HepG2 (cell line): ENCODE results near the gene ATP9B. TPM values are rescaled to one million over a fixed set of nuclear protein-coding genes. Genes with fewer than 3 reads are reported as not detected.

Experiments used
- ATAC-seq: fragments of 200-7000 bp; cut with Tn5 transposase; 3 replicates; pipeline ENCODE4 v1.9.1; 2020; ENCODE audit warnings: mild to moderate bottlenecking, moderate library complexity
- BruUV-seq: library from RNA; stranded (reverse); fragments of 400-500 nt; replicated peaks from 2 replicates; lab custom pipeline; 2021; lab: Mats Ljungman, UMichigan
- CTCF ChIA-PET: fragments of 300-600 bp; formaldehyde crosslinking; extraction: SDS; loops from one replicate; lab custom pipeline; 2021; ENCODE audit warnings: low total read pairs, inconsistent platforms, low intra/inter-chr PET ratio; lab: Yijun Ruan, JAX
- POLR2A ChIA-PET: fragments of 350-600 bp; sonication (Branson Sonifier 250); formaldehyde crosslinking; loops from one replicate; lab custom pipeline; 2020; ENCODE audit warnings: antibody characterized with exemption, inconsistent platforms; lab: Yijun Ruan, JAX
- DNase-seq: peaks from one replicate; pipeline ENCODE4 v3.0.0-alpha.2; 2015; ENCODE audit warnings: low spot score
- FAIRE-seq: peaks from 3 replicates; lab custom pipeline; 2011; peaks lifted over from hg19 to GRCh38; lab: Jason Lieb, UNC
- H2AFZ ChIP-seq: one replicate; pipeline ENCODE4 v1.6.1; 2011; ENCODE audit warnings: low read length, inconsistent platforms
- H3K27ac ChIP-seq: fragments of 300-600 bp; 3 replicates; pipeline ENCODE4 v1.8.0; 2011; ENCODE audit warnings: mixed run types, mild to moderate bottlenecking, mixed read lengths, low read length, inconsistent platforms; ENCODE audit not compliant: insufficient read depth; ENCODE audit errors: extremely low read length
- H3K27me3 ChIP-seq, 2 experiments: fragments of 200-600 bp in 1 of 2; 2 replicates in 1 of 2; 3 replicates in 1 of 2; pipeline versions ENCODE4 v1.6.0 to v1.8.0; 2011; ENCODE audit warnings: low read length in 2 of 2, mild to moderate bottlenecking in 2 of 2, moderate library complexity in 2 of 2, inconsistent platforms in 1 of 2; ENCODE audit not compliant: insufficient read depth in 2 of 2, control insufficient read depth in 1 of 2
- H3K36me3 ChIP-seq, 2 experiments: fragments of 200-600 bp in 1 of 2; replicated peaks in 1 of 2; 2 replicates in 1 of 2; 3 replicates in 1 of 2; pipeline versions ENCODE4 v1.5.1 to v1.8.0; 2011; ENCODE audit warnings: low read length in 2 of 2, inconsistent platforms in 1 of 2; ENCODE audit not compliant: insufficient read depth in 2 of 2, control insufficient read depth in 1 of 2
- H3K4me1 ChIP-seq: 2 replicates; pipeline ENCODE4 v1.5.1; 2012; ENCODE audit warnings: low read length, inconsistent platforms; ENCODE audit not compliant: insufficient read depth
- H3K4me2 ChIP-seq: 2 replicates; pipeline ENCODE4 v1.6.0; 2011; ENCODE audit warnings: low read depth, low read length, inconsistent platforms
- H3K4me3 ChIP-seq, 3 experiments: fragments of 200-600 bp in 1 of 3; sonication (generic), shearing (Covaris generic) in 1 of 3; replicated peaks in 1 of 3; 2 replicates each; pipeline ENCODE4 v1.5.1; 2011 to 2016; ENCODE audit warnings: low read length in 3 of 3, inconsistent platforms in 2 of 3, low read depth in 2 of 3, mild to moderate bottlenecking in 2 of 3, control low read depth in 1 of 3, mixed read lengths in 1 of 3; ENCODE audit not compliant: insufficient read depth in 1 of 3
- H3K79me2 ChIP-seq: one replicate; pipeline ENCODE4 v1.6.1; 2011; ENCODE audit warnings: low read length, inconsistent platforms; ENCODE audit not compliant: insufficient read depth
- H3K9ac ChIP-seq: 2 replicates; pipeline ENCODE4 v1.6.0; 2011; ENCODE audit warnings: mild to moderate bottlenecking, low read depth, low read length, inconsistent platforms; ENCODE audit not compliant: insufficient read depth
- H3K9me3 ChIP-seq: 2 replicates; pipeline ENCODE4 v1.5.1; 2012; ENCODE audit warnings: mild to moderate bottlenecking, low read length
- H4K20me1 ChIP-seq: 2 replicates; pipeline ENCODE4 v1.6.0; 2011; ENCODE audit warnings: inconsistent platforms, mild to moderate bottlenecking, low read length, moderate library complexity; ENCODE audit not compliant: insufficient read depth
- CBX5 ChIP-seq: sonication (generic); formaldehyde crosslinking; IDR thresholded peaks from 2 replicates; pipeline ENCODE4 v1.4.0; 2020; ENCODE audit warnings: missing genetic modification reagents, borderline replicate concordance
- HNRNPL ChIP-seq: fragments of 200-400 bp; formaldehyde crosslinking; IDR thresholded peaks from 2 replicates; pipeline ENCODE4 v1.6.1; 2017; ENCODE audit warnings: mild to moderate bottlenecking, low read depth, low read length
- NPAS2 ChIP-seq: sonication (generic); formaldehyde crosslinking; IDR thresholded peaks from 2 replicates; pipeline ENCODE4 v1.8.0; 2022; ENCODE audit warnings: mild to moderate bottlenecking, missing genetic modification reagents, borderline replicate concordance
- ZNF75D ChIP-seq: sonication (generic); formaldehyde crosslinking; IDR thresholded peaks from 2 replicates; pipeline ENCODE4 v1.8.1; 2023; ENCODE audit warnings: missing genetic modification reagents, mild to moderate bottlenecking, borderline replicate concordance
- WGBS: methylation state at CpG from one replicate; pipeline ENCODE4 v1.1.6; 2017; ENCODE audit warnings: low lambda C conversion rate; 5-methylcytosine and 5-hydroxymethylcytosine counted together
- in situ Hi-C: cut with HindIII; loops from 2 replicates; pipeline ENCODE4 v1.10.0; 2017; ENCODE audit warnings: low pct_unique_long_range_greater_than_20kb; ENCODE audit not compliant: extremely low pct_ligation_motif_present
- intact Hi-C: fragments of 100-400 bp; cut with micrococcal nuclease; formaldehyde crosslinking; loops from one replicate; pipeline ENCODE4 v1.10.0; 2022; ENCODE audit not compliant: unreplicated experiment
- polyA plus RNA-seq, 8 experiments: library from polyadenylated mRNA; depleted of rRNA in 3 of 8; stranded (reverse) in 7 of 8; unstranded in 1 of 8; fragments of >200 nt; fragmentation: Illumina TruSeq in 4 of 8; extraction: Trizol in 4 of 8; gene quantifications; 2 replicates each; pipeline versions ENCODE4 v1.2.1 to v1.2.3, GENCODE V29; 2011 to 2016; ENCODE audit warnings: low read depth in 4 of 8, missing spikeins in 1 of 8, mixed read lengths in 1 of 8; ENCODE audit not compliant: insufficient read depth in 1 of 8
- total RNA-seq, 5 experiments: library from RNA; depleted of rRNA; stranded (reverse); fragments of >200 nt; fragmentation: Illumina TruSeq; extraction: Trizol; gene quantifications; 2 replicates each; pipeline ENCODE4 v1.2.3, GENCODE V29; 2016; ENCODE audit warnings: low read depth in 1 of 5
- TF ChIP-seq, protein P1 (sequence below): sonication (generic); formaldehyde crosslinking; IDR thresholded peaks from 2 replicates; pipeline ENCODE4 v1.4.0; 2020; ENCODE audit warnings: missing genetic modification reagents
- TF ChIP-seq, protein P2 (sequence below): sonication (generic); formaldehyde crosslinking; IDR thresholded peaks from 2 replicates; pipeline ENCODE4 v1.4.0; 2020; ENCODE audit warnings: missing genetic modification reagents

ATP9B gene
- total and polyA plus RNA-seq, 2 of the 13 experiments (the other 11 are each of a cell fraction or from before 2014, with no cell fraction given) = 10.8 to 11.3 TPM

DNA sequence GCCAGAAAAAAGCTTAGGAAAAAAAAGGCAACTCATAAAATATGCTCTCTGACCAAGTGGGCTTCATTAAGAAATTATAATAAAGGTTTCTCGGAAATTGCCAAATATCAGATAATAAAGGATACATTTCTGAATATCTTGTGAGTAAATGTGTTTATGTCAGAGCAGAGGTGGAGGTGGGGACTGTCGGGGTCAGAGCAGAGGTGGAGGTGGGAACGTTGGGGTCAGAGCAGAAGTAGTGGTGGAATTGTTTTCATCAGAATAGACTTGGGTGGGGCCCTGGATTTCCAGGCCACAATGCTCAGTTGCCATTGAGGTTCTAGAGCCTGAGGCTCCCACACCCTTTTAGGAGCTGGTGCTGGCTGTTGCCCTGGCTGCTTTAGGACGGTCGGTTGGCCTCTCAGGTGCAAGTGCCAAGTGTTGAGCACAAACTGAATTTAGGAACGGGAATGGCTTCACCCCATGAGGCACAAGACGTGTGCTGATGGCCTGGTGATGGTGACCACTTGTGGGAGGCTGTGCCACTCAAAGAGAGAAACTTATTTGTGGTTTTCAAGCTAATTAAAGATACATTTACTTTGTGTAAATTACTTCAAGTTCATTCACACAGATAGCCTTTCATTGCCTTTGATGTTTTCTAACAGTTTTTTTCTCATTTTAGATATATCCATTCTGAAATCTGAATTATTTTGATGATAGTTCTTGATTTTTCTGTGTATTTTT, 131.5 kb downstream of the ATP9B start:
- CTCF ChIA-PET = no interaction called here
- H3K27me3 ChIP-seq = no peaks in the 10 kb centered on the region
- no peak for DNase-seq
- POLR2A ChIA-PET = no interaction called here
- H3K27ac ChIP-seq = no peak overlapping the region
- H2AFZ ChIP-seq = no peak overlapping the region
- no peak for FAIRE-seq
- H3K4me2 ChIP-seq = no peak overlapping the region
- intact Hi-C loops = no loop called here
- no peaks in the 10 kb centered on the region for H4K20me1 ChIP-seq
- peaks cover 0 to under 1% of the 10 kb centered on the region in 2 experiments; a peak in 2 of 5 replicates for H3K36me3 ChIP-seq
- ATAC-seq = peak; percentile 52; the same call in 1 of the 3 replicates
- in situ Hi-C loops = no loop called here
- no peaks in the 10 kb centered on the region for H3K79me2 ChIP-seq
- no peak overlapping the region for H3K9ac ChIP-seq
- BruUV-seq = no TSS peak
- no peak overlapping the region for H3K4me3 ChIP-seq
- TF ChIP-seq ZNF75D (no peak), CBX5 (CRISPR knock-in tag) (no peak)
- no peaks in the 10 kb centered on the region for H3K9me3 ChIP-seq
- 83% methylated on average over 7 of the region's 7 CpGs for WGBS
- no peaks in the 10 kb centered on the region for H3K4me1 ChIP-seq

DNA sequence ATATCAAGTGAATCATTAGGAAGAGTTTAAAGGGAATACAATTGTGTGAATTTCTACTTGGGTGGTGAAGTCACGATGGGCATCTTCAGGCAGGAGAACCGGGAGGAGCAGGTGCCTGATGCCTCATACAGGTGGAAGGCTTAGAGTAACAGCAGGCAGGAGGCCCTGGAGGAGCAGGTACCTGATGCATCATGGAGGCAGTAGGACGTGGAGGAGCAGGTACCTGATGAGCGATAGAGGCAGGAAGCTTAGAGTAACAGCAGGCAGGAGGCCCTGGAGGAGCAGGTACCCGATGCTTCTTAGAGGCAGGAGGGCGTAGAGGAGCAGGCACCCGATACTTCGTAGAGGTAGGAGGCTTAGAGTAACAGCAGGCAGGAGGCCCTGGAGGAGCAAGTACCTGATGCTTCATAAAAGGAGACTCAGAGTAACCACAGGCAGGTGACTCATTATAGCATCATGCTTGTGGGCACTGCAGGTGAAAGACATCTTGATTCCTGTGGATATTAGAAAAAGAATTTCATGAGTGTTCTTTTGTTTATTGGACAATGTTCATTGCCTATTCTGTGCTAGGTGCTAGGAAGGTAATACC, 133.9 kb downstream of the ATP9B start:
- POLR2A ChIA-PET = no interaction called here
- in situ Hi-C loops = no loop called here

More for the DNA sequence above, 133.9 kb downstream of the ATP9B start:
- H2AFZ ChIP-seq = no peak overlapping the region
- no peak overlapping the region for H3K4me3 ChIP-seq
- TF ChIP-seq HNRNPL = no peak
- TF ChIP-seq NPAS2 = no peak
- TF ChIP-seq, protein P1, sequence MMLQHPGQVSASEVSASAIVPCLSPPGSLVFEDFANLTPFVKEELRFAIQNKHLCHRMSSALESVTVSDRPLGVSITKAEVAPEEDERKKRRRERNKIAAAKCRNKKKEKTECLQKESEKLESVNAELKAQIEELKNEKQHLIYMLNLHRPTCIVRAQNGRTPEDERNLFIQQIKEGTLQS (CRISPR knock-in tag) = no peak
- TF ChIP-seq, protein P2, sequence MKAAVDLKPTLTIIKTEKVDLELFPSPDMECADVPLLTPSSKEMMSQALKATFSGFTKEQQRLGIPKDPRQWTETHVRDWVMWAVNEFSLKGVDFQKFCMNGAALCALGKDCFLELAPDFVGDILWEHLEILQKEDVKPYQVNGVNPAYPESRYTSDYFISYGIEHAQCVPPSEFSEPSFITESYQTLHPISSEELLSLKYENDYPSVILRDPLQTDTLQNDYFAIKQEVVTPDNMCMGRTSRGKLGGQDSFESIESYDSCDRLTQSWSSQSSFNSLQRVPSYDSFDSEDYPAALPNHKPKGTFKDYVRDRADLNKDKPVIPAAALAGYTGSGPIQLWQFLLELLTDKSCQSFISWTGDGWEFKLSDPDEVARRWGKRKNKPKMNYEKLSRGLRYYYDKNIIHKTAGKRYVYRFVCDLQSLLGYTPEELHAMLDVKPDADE (CRISPR knock-in tag) = no peak
- ATAC-seq (no peak), FAIRE-seq (no peak), DNase-seq (no peak)
- no peaks in the 10 kb centered on the region for H4K20me1 ChIP-seq
- no peaks in the 10 kb centered on the region for H3K9me3 ChIP-seq
- no peaks in the 10 kb centered on the region for H3K4me1 ChIP-seq
- no peaks in the 10 kb centered on the region for H3K27me3 ChIP-seq
- H3K36me3 ChIP-seq = peaks cover 0 to 9% of the 10 kb centered on the region in 2 experiments; a peak in 3 of 5 replicates
- H3K9ac ChIP-seq = no peak overlapping the region
- CTCF ChIA-PET = no interaction called here
- H3K79me2 ChIP-seq = no peaks in the 10 kb centered on the region
- H3K27ac ChIP-seq = no peak overlapping the region
- no peak overlapping the region for H3K4me2 ChIP-seq
- BruUV-seq = no TSS peak
- intact Hi-C loops = no loop called here
- WGBS = 98% methylated on average over 8 of the region's 8 CpGs
